A549 (cell line): ENCODE data around the gene RIMS1.

Experiments used
- EP300 ChIP-seq, 2 experiments: fragments of >200 bp; sonication (Bioruptor Twin); formaldehyde crosslinking; IDR thresholded peaks; 2 replicates in 1 of 2; 3 replicates in 1 of 2; pipeline ENCODE4 v1.6.1; 2016 to 2017
- JUNB ChIP-seq: fragments of >200 bp; sonication (Bioruptor Twin); formaldehyde crosslinking; IDR thresholded peaks from 2 replicates; pipeline ENCODE4 v1.6.1; 2016
- MYC ChIP-seq: IDR thresholded peaks from 2 replicates; pipeline ENCODE4 v1.6.1; 2012; ENCODE audit warnings: mild to moderate bottlenecking, inconsistent platforms, low read length, improper control_type of control experiment, borderline replicate concordance
- POLR2A ChIP-seq: IDR thresholded peaks from 2 replicates; pipeline ENCODE4 v1.6.1; 2012; ENCODE audit warnings: mild to moderate bottlenecking, low read length
- SMC3 ChIP-seq: fragments of >200 bp; sonication (Bioruptor Twin); formaldehyde crosslinking; IDR thresholded peaks from 3 replicates; pipeline ENCODE4 v1.6.1; 2018; ENCODE audit warnings: inconsistent platforms
- TF ChIP-seq, protein P1 (sequence below): IDR thresholded peaks from 2 replicates; pipeline ENCODE4 v1.6.1; 2012
- TF ChIP-seq, protein P2 (sequence below): fragments of >200 bp; sonication (Bioruptor Twin); formaldehyde crosslinking; IDR thresholded peaks from 3 replicates; pipeline ENCODE4 v1.5.1; 2016
- TF ChIP-seq, protein P3 (sequence below): fragments of 450-650 bp; IDR thresholded peaks from 2 replicates; pipeline ENCODE4 v1.6.1; 2014; ENCODE audit warnings: antibody characterized with exemption
- TF ChIP-seq, protein P4 (sequence below): fragments of 200-600 bp; sonication (generic); IDR thresholded peaks from 2 replicates; pipeline ENCODE4 v1.6.1; 2016; ENCODE audit warnings: antibody characterized with exemption, mild to moderate bottlenecking, moderate library complexity

DNA sequence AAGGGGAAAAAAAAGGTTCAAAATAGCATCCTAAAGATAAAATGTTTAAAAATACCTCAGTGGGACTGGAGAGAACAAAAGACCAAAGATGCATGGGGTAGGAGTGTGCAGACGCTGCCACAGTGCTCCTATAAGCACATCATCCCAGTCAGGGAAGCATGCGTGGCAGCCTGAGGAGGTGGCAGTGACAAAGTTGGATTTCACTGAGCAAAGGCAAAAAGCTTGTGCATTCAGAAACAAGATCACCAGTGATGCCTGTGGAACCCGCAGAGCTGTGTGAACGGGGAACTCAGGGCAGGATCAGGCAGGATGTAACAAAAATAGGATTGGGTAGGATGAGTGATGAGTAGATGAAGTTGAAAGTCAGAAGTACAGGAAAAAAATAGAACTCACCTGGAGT is 116.1 kb downstream of the RIMS1 start:
- TF ChIP-seq JUNB = no peak
- TF ChIP-seq, protein P1, sequence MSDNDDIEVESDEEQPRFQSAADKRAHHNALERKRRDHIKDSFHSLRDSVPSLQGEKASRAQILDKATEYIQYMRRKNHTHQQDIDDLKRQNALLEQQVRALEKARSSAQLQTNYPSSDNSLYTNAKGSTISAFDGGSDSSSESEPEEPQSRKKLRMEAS = no peak
- TF ChIP-seq, protein P2, sequence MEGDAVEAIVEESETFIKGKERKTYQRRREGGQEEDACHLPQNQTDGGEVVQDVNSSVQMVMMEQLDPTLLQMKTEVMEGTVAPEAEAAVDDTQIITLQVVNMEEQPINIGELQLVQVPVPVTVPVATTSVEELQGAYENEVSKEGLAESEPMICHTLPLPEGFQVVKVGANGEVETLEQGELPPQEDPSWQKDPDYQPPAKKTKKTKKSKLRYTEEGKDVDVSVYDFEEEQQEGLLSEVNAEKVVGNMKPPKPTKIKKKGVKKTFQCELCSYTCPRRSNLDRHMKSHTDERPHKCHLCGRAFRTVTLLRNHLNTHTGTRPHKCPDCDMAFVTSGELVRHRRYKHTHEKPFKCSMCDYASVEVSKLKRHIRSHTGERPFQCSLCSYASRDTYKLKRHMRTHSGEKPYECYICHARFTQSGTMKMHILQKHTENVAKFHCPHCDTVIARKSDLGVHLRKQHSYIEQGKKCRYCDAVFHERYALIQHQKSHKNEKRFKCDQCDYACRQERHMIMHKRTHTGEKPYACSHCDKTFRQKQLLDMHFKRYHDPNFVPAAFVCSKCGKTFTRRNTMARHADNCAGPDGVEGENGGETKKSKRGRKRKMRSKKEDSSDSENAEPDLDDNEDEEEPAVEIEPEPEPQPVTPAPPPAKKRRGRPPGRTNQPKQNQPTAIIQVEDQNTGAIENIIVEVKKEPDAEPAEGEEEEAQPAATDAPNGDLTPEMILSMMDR = no peak
- TF ChIP-seq, protein P3, sequence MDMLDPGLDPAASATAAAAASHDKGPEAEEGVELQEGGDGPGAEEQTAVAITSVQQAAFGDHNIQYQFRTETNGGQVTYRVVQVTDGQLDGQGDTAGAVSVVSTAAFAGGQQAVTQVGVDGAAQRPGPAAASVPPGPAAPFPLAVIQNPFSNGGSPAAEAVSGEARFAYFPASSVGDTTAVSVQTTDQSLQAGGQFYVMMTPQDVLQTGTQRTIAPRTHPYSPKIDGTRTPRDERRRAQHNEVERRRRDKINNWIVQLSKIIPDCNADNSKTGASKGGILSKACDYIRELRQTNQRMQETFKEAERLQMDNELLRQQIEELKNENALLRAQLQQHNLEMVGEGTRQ = no peak
- TF ChIP-seq, protein P4, sequence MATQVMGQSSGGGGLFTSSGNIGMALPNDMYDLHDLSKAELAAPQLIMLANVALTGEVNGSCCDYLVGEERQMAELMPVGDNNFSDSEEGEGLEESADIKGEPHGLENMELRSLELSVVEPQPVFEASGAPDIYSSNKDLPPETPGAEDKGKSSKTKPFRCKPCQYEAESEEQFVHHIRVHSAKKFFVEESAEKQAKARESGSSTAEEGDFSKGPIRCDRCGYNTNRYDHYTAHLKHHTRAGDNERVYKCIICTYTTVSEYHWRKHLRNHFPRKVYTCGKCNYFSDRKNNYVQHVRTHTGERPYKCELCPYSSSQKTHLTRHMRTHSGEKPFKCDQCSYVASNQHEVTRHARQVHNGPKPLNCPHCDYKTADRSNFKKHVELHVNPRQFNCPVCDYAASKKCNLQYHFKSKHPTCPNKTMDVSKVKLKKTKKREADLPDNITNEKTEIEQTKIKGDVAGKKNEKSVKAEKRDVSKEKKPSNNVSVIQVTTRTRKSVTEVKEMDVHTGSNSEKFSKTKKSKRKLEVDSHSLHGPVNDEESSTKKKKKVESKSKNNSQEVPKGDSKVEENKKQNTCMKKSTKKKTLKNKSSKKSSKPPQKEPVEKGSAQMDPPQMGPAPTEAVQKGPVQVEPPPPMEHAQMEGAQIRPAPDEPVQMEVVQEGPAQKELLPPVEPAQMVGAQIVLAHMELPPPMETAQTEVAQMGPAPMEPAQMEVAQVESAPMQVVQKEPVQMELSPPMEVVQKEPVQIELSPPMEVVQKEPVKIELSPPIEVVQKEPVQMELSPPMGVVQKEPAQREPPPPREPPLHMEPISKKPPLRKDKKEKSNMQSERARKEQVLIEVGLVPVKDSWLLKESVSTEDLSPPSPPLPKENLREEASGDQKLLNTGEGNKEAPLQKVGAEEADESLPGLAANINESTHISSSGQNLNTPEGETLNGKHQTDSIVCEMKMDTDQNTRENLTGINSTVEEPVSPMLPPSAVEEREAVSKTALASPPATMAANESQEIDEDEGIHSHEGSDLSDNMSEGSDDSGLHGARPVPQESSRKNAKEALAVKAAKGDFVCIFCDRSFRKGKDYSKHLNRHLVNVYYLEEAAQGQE = no peak
- TF ChIP-seq SMC3 = no peak
- no peak for TF ChIP-seq MYC
- TF ChIP-seq EP300 (IDR thresholded peaks at IDR 0.05) = no peak
- no peak for TF ChIP-seq POLR2A
